PFSK-1 (cell line): ENCODE data around the gene RALGAPA2.

Experiments used
- FOXP2 ChIP-seq: optimal IDR thresholded peaks from 2 replicates; pipeline ENCODE3; 2011; ENCODE audit warnings: borderline replicate concordance, control low read depth, inconsistent platforms; ENCODE audit not compliant: insufficient read depth; ENCODE audit errors: extremely low read length, extremely low read depth
- POLR2AphosphoS5 ChIP-seq: IDR thresholded peaks from 2 replicates; pipeline ENCODE4 v1.6.1; 2012; ENCODE audit warnings: low read depth, mild to moderate bottlenecking, control low read depth, low read length, moderate library complexity
- REST ChIP-seq, 2 experiments: IDR thresholded peaks; 2 replicates each; pipeline versions ENCODE4 v1.6.1 to v1.8.0; 2011 to 2012; ENCODE audit warnings: low read depth in 2 of 2, low read length in 2 of 2, control low read depth in 1 of 2, inconsistent platforms in 1 of 2, mild to moderate bottlenecking in 1 of 2, moderate library complexity in 1 of 2; ENCODE audit not compliant: insufficient read depth in 1 of 2
- SIN3A ChIP-seq: IDR thresholded peaks from 2 replicates; pipeline ENCODE4 v1.6.1; 2012; ENCODE audit warnings: mild to moderate bottlenecking, low read length, moderate library complexity, borderline replicate concordance; ENCODE audit not compliant: insufficient read depth
- TAF1 ChIP-seq: IDR thresholded peaks from 2 replicates; pipeline ENCODE4 v1.6.1; 2012; ENCODE audit warnings: low read length, control low read depth, borderline replicate concordance; ENCODE audit not compliant: insufficient read depth

RALGAPA2 gene

GRCh38 chr20:20465252-20465651 is 247.2 kb downstream of the RALGAPA2 start:
- no peak for TF ChIP-seq POLR2AphosphoS5
- TF ChIP-seq SIN3A: no peak
- no peak for TF ChIP-seq FOXP2
- no peak for TF ChIP-seq REST (IDR thresholded peaks at IDR 0.05; ENCODE audit: insufficient read depth in 1 of 2, low read depth in 2 of 2, low read length in 2 of 2)
- TF ChIP-seq TAF1: no peak

GRCh38 chr20:20463933-20464374 is 248.5 kb downstream of the RALGAPA2 start:
- no peak for TF ChIP-seq POLR2AphosphoS5
- no peak for TF ChIP-seq REST (IDR thresholded peaks at IDR 0.05; ENCODE audit: insufficient read depth in 1 of 2, low read depth in 2 of 2, low read length in 2 of 2)
- no peak for TF ChIP-seq SIN3A
- TF ChIP-seq FOXP2: no peak
- no peak for TF ChIP-seq TAF1

- no peak for TF ChIP-seq SIN3A
- TF ChIP-seq TAF1: no peak
- no peak for TF ChIP-seq REST (IDR thresholded peaks at IDR 0.05; ENCODE audit: insufficient read depth in 1 of 2, low read depth in 2 of 2, low read length in 2 of 2)
- TF ChIP-seq POLR2AphosphoS5: no peak
These were observed 250.3 kb downstream of the RALGAPA2 start for GRCh38 chr20:20462185-20462584.

- TF ChIP-seq FOXP2: no peak
- TF ChIP-seq POLR2AphosphoS5: no peak
- TF ChIP-seq REST (IDR thresholded peaks at IDR 0.05; ENCODE audit: insufficient read depth in 1 of 2, low read depth in 2 of 2, low read length in 2 of 2): no peak
- no peak for TF ChIP-seq TAF1
- TF ChIP-seq SIN3A: no peak
These were observed 250.9 kb downstream of the RALGAPA2 start for GRCh38 chr20:20461551-20461950.

GRCh38 chr20:20459726-20460125 is 252.7 kb downstream of the RALGAPA2 start:
- no peak for TF ChIP-seq REST (IDR thresholded peaks at IDR 0.05; ENCODE audit: insufficient read depth in 1 of 2, low read depth in 2 of 2, low read length in 2 of 2)
- TF ChIP-seq FOXP2: no peak
- no peak for TF ChIP-seq TAF1
- TF ChIP-seq SIN3A: no peak
- no peak for TF ChIP-seq POLR2AphosphoS5
